ENCODE results near the gene KREMEN2.
"Not testable (repeated sequence)": the region's sequence is repeated elsewhere in the genome, so short reads cannot be mapped to it uniquely, and the experiment has no call there.

Gene KREMEN2

DNA sequence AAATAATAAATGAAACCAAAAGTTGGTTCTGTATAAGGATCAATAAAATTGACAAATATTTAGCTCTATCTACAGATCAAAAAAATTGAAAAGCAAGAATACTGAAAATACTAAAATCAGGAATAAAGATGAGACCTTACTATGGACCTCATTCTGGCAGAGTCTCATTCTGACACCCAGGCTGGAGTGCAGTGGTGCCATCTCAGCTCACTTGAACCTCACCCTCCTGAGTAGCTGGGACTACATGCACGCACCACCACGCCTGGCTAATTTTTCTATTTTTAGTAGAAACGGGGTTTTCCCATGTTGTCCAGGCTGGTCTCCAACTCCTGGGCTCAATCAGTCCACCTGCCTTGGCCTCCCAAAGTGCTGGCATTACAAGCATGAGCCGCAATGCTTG is 22.0 kb upstream of the KREMEN2 start:
- H3K79me2 ChIP-seq (ENCODE audit: insufficient read depth, low read length): no peaks in the 10 kb centered on the region
- H3K4me2 ChIP-seq (ENCODE audit: low read depth, low read length, poor library complexity, severe bottlenecking): no peak overlapping the region
- no peak overlapping the region for H2AFZ ChIP-seq (ENCODE audit: low read depth, low read length, severe bottlenecking)
- no peaks in the 10 kb centered on the region for H4K20me1 ChIP-seq (ENCODE audit: low read depth, low read length)
- no peaks in the 10 kb centered on the region for H3K27me3 ChIP-seq (ENCODE audit: low read length)
- no peaks in the 10 kb centered on the region for H3K9me2 ChIP-seq (replicated peaks; ENCODE audit: insufficient read depth, low read length)
- H3K9ac ChIP-seq (ENCODE audit: low read length): no peak overlapping the region
- no peaks in the 10 kb centered on the region for H3K9me3 ChIP-seq (ENCODE audit: insufficient read depth, low read length)
- no peaks in the 10 kb centered on the region for H3K36me3 ChIP-seq (ENCODE audit: low read length)
- H3K27ac ChIP-seq (ENCODE audit: low read depth, low read length): no peak overlapping the region
- TF ChIP-seq, protein P1, sequence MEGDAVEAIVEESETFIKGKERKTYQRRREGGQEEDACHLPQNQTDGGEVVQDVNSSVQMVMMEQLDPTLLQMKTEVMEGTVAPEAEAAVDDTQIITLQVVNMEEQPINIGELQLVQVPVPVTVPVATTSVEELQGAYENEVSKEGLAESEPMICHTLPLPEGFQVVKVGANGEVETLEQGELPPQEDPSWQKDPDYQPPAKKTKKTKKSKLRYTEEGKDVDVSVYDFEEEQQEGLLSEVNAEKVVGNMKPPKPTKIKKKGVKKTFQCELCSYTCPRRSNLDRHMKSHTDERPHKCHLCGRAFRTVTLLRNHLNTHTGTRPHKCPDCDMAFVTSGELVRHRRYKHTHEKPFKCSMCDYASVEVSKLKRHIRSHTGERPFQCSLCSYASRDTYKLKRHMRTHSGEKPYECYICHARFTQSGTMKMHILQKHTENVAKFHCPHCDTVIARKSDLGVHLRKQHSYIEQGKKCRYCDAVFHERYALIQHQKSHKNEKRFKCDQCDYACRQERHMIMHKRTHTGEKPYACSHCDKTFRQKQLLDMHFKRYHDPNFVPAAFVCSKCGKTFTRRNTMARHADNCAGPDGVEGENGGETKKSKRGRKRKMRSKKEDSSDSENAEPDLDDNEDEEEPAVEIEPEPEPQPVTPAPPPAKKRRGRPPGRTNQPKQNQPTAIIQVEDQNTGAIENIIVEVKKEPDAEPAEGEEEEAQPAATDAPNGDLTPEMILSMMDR (IDR thresholded peaks at IDR 0.05; ENCODE audit: insufficient read depth, low read length, poor library complexity, severe bottlenecking): no peak
- TF ChIP-seq EZH2phosphoT487 (conservative IDR thresholded peaks at IDR 0.05; ENCODE audit: low read length): no peak
- no peaks in the 10 kb centered on the region for H3F3A ChIP-seq (ENCODE audit: insufficient read depth)
- H3K4me3 ChIP-seq (ENCODE audit: insufficient read depth, low read length, poor library complexity, severe bottlenecking): no peak overlapping the region

DNA sequence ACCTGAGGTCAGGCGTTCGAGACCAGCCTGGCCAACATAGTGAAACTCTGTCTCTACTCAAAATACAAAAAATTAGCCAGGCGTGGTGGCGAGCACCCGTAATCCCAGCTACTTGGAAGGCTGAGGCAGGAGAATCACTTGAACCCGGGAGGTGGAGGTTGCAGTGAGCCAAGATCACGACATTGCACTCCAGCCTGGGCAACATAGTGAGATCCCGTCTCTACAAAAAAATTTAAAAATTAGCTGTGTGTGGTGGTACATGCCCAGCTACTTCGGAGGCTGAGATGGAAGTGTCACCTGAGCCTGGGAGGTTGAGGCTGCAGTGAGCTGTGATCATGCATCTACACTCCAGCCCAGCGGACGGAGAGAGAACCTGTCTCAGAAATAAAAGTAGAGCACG is 20.4 kb upstream of the KREMEN2 start:
- H3K9me3 ChIP-seq (ENCODE audit: insufficient read depth, low read length); H3K36me3 ChIP-seq (ENCODE audit: low read length); H4K20me1 ChIP-seq (ENCODE audit: low read depth, low read length); H2AFZ ChIP-seq (ENCODE audit: low read depth, low read length, severe bottlenecking); H3F3A ChIP-seq (ENCODE audit: insufficient read depth); H3K27me3 ChIP-seq (ENCODE audit: low read length); H3K27ac ChIP-seq (ENCODE audit: low read depth, low read length); H3K9ac ChIP-seq (ENCODE audit: low read length); H3K9me2 ChIP-seq (replicated peaks; ENCODE audit: insufficient read depth, low read length); H3K4me2 ChIP-seq (ENCODE audit: low read depth, low read length, poor library complexity, severe bottlenecking); H3K79me2 ChIP-seq (ENCODE audit: insufficient read depth, low read length); H3K4me3 ChIP-seq (ENCODE audit: insufficient read depth, low read length, poor library complexity, severe bottlenecking): not testable (repeated sequence)

DNA sequence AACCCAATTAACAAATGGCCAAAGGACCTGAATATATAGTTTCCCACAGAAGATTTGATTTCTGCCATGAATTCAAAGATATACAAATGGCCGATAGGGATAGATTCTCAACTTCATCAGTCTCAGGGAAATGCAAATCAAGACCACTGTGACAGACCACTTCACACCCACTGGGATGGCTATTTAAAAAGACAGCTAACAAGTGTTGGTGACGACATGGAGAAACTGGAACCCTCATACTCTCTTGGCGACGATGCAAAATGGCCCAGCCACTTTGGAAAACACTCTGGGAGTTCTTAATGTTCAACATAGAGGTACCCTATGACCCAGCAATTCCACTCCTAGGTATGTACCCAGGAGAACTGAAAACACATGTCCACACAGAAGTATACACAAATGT is 17.4 kb upstream of the KREMEN2 start:
- Histone ChIP-seq H3F3A (ENCODE audit: insufficient read depth) (no peaks in the 10 kb centered on the region), H3K9me2 (replicated peaks; ENCODE audit: insufficient read depth, low read length) (no peaks in the 10 kb centered on the region), H3K9me3 (ENCODE audit: insufficient read depth, low read length) (no peaks in the 10 kb centered on the region), H3K4me3 (ENCODE audit: insufficient read depth, low read length, poor library complexity, severe bottlenecking) (no peak overlapping the region), H3K27me3 (ENCODE audit: low read length) (no peaks in the 10 kb centered on the region), H3K9ac (ENCODE audit: low read length) (no peak overlapping the region), H3K79me2 (ENCODE audit: insufficient read depth, low read length) (no peaks in the 10 kb centered on the region), H3K36me3 (ENCODE audit: low read length) (no peaks in the 10 kb centered on the region), H4K20me1 (ENCODE audit: low read depth, low read length) (no peaks in the 10 kb centered on the region), H3K27ac (ENCODE audit: low read depth, low read length) (no peak overlapping the region), H3K4me2 (ENCODE audit: low read depth, low read length, poor library complexity, severe bottlenecking) (no peak overlapping the region), H2AFZ (ENCODE audit: low read depth, low read length, severe bottlenecking) (no peak overlapping the region)
- no peak for TF ChIP-seq EZH2phosphoT487 (conservative IDR thresholded peaks at IDR 0.05; ENCODE audit: low read length)
- TF ChIP-seq, protein P1 (IDR thresholded peaks at IDR 0.05; ENCODE audit: insufficient read depth, low read length, poor library complexity, severe bottlenecking): no peak

GRCh38 chr16:2948807-2949704 is 15.0 kb upstream of the KREMEN2 start:
- Histone ChIP-seq H3K27me3 (ENCODE audit: low read length) (no peaks in the 10 kb centered on the region), H3K4me2 (ENCODE audit: low read depth, low read length, poor library complexity, severe bottlenecking) (no peak overlapping the region), H3F3A (ENCODE audit: insufficient read depth) (peaks cover 10% of the 10 kb centered on the region; the same call in 1 of the 2 replicates), H3K27ac (ENCODE audit: low read depth, low read length) (no peak overlapping the region), H3K36me3 (ENCODE audit: low read length) (no peaks in the 10 kb centered on the region), H3K79me2 (ENCODE audit: insufficient read depth, low read length) (no peaks in the 10 kb centered on the region), H3K9ac (ENCODE audit: low read length) (no peak overlapping the region), H4K20me1 (ENCODE audit: low read depth, low read length) (no peaks in the 10 kb centered on the region), H2AFZ (ENCODE audit: low read depth, low read length, severe bottlenecking) (no peak overlapping the region), H3K9me2 (replicated peaks; ENCODE audit: insufficient read depth, low read length) (no peaks in the 10 kb centered on the region), H3K9me3 (ENCODE audit: insufficient read depth, low read length) (no peaks in the 10 kb centered on the region), H3K4me3 (ENCODE audit: insufficient read depth, low read length, poor library complexity, severe bottlenecking) (no peak overlapping the region)
- TF ChIP-seq, protein P1 (IDR thresholded peaks at IDR 0.05; ENCODE audit: insufficient read depth, low read length, poor library complexity, severe bottlenecking): no peak
- TF ChIP-seq EZH2phosphoT487 (conservative IDR thresholded peaks at IDR 0.05; ENCODE audit: low read length): no peak
